Stomach smooth muscle (tissue), 2 donors: ENCODE data around the gene MRPS21.
A peak's percentile ranks its signal among the peaks of the same experiment; 100 is the strongest.

Experiments
- H3K27ac ChIP-seq: one replicate; pipeline ENCODE4 v1.7.0; 2013; ENCODE audit warnings: mild to moderate bottlenecking, low read length, inconsistent platforms
- H3K27me3 ChIP-seq, 2 donors: one replicate each; pipeline ENCODE4 v1.7.0; 2013; ENCODE audit warnings: low read length in 2 of 2; ENCODE audit not compliant: insufficient read depth in 2 of 2, control insufficient read depth in 1 of 2
- H3K36me3 ChIP-seq, 2 donors: one replicate each; pipeline ENCODE4 v1.7.0; 2013; ENCODE audit warnings: low read length in 2 of 2; ENCODE audit not compliant: control insufficient read depth in 2 of 2, insufficient read depth in 2 of 2
- H3K4me1 ChIP-seq: one replicate; pipeline ENCODE4 v1.7.0; 2013; ENCODE audit warnings: low read length; ENCODE audit not compliant: control insufficient read depth, insufficient read depth
- H3K4me3 ChIP-seq, 2 donors: one replicate each; pipeline ENCODE4 v1.7.0; 2013; ENCODE audit warnings: low read length in 2 of 2
- H3K9ac ChIP-seq, 2 donors: one replicate each; pipeline ENCODE4 v1.7.0; 2013; ENCODE audit warnings: low read length in 2 of 2, mild to moderate bottlenecking in 1 of 2
- H3K9me3 ChIP-seq, 2 donors: one replicate each; pipeline ENCODE4 v1.7.0; 2013; ENCODE audit warnings: low read length in 2 of 2; ENCODE audit not compliant: control insufficient read depth in 2 of 2
- donor health status: healthy.
- donor health status: Pancreatic carcinoma.

The MRPS21 gene

DNA sequence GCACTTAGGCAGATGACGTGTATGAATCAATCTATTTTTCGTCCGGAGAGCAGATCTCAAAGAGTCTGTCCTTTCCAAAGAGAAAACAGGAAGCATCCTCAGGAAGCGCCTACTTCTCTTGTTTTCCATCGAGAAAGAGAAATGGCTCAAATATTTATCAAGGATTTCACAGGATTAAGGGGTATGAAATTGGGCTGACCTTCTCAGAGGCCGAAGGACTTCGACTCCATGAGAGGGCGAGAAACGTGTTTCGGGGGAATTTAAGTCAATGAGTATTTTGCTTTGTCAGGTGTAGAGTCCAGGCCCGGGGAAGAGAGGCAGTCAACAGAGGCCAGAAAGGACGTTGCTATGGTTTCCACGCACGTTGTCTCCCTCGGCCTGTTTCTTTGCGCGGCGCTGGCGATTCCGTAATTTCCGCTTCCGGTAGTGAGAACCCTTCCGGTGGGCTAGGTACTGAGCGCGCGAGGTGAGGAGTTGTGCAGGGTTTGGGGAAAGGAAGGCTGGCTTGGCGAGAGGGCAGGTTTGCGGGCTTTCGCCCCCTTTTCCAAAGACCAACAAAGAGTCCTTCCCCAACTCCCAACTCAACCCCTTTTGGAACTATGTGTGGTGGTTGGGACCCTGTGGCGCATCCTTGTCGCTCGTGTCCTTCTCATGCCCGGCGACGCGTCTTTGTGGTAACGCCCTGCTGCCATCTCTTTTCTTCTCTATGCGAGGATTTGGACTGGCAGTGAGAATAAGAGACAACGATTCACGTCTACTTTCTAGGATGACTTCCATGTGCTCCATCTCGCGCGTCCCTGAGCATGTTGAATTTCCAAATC is at the start of gene MRPS21:
TSS of gene MRPS21 (plus strand) at position 429 of the 821 bp plus-strand sequence. CDS start 506 bp downstream, outside the sequence.
- Histone ChIP-seq H3K9me3 (no peaks in the 10 kb centered on the region), H3K4me3 (peak within 1 kb of the TSS; percentile 89 to 98), H3K4me1 (peaks cover 10% of the 10 kb centered on the region), H3K36me3 (peaks cover 7 to 9% of the 10 kb centered on the region in 2 donors), H3K27me3 (no peaks in the 10 kb centered on the region), H3K27ac (peak within 1 kb of the TSS; percentile 90), H3K9ac (peak within 1 kb of the TSS; percentile 82 to 95)

DNA sequence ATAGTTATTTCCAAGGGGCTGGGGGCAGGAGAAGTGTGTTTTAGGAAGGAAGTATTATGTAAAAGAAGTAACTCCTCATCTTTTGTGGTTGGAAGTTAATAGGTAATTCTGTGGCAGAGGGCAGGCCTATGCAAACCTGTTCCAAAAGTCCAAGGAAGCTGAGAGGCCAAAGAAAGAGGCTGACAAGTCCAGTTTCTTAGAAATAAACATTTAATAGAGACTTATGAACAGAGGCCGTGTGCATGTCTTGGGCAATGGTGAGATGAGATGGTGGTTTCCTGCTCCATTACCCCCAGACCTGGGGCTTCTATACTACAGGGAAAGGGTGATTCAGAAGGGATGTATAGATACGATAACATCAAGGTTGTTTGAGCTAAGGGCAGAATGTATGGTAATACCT is 43.7 kb upstream of the MRPS21 start:
- no peak overlapping the region for H3K27ac ChIP-seq
- H3K27me3 ChIP-seq, result no peaks in the 10 kb centered on the region
- no peak overlapping the region for H3K9ac ChIP-seq
- H3K4me1 ChIP-seq, result no peaks in the 10 kb centered on the region
- no peak overlapping the region for H3K4me3 ChIP-seq
- H3K36me3 ChIP-seq, result no peaks in the 10 kb centered on the region
- H3K9me3 ChIP-seq, result no peaks in the 10 kb centered on the region

DNA sequence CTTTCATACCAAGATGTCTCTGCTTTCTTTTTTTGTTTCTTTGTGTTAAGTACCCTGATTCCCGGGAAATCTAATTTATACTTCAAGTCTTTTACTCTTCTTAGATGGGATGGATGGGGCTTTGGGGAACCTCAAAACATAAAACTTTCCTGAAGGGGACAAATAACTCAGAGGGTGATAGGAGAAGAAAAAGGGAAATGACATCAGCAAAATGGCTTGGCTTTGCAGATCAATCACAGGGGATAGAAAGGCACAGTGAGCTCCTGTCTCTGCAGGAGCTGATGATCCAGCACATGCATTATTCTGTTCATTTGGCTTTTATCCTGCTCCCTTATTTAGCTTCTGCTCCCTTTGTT is 37.5 kb upstream of the MRPS21 start:
- H3K9me3 ChIP-seq, result no peaks in the 10 kb centered on the region
- peak overlapping the region; percentile 80 for H3K27ac ChIP-seq
- H3K27me3 ChIP-seq, result no peaks in the 10 kb centered on the region
- H3K9ac ChIP-seq, result peak overlapping the region; percentile 18 to 36
- H3K4me3 ChIP-seq, result peak overlapping the region; percentile 6 to 63
- H3K4me1 ChIP-seq, result peaks cover 48% of the 10 kb centered on the region
- no peaks in the 10 kb centered on the region for H3K36me3 ChIP-seq

DNA sequence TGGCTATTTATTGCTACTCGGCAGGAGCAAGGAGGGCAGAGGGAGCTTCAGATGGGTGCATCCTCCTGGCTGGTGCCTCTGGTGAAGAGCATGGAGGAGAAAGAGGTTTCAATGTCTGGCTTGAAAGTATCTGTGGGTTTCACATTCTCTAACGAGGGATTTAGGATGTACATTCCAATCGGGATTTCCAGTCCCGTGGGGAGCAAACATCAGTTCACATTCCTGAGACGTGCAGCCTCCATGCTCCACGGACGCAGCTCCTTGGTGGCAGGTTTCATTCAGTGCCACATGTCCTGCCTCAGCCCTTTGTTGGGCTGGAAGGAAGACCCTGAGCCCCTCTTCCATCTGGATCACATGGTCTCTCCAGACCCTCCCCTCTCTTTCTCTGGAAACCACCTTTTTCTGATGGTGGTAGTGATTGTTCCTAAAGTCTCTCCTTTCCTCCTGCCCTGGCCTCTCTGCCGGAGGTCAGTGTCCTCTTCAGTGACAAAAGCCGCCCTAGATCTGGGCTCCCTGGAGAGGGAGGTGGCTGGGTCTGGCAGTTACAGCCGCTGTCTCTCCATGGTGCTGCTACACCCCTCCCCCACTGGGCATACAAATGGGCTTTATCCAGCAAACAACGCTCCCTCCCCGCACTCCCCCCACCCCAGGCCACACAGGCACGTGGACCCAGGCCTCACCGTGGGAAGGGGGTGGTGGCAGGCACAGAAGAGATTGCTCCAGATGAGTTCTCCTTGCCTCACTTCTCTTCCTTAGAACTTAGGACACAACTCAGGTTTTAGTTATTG is 36.9 kb upstream of the MRPS21 start:
- Histone ChIP-seq H3K9ac (peak overlapping the region; percentile 18 to 36), H3K36me3 (no peaks in the 10 kb centered on the region), H3K27me3 (no peaks in the 10 kb centered on the region), H3K27ac (peak overlapping the region; percentile 80), H3K4me1 (peaks cover 48% of the 10 kb centered on the region), H3K4me3 (peak overlapping the region; percentile 6 to 71), H3K9me3 (no peaks in the 10 kb centered on the region)

DNA sequence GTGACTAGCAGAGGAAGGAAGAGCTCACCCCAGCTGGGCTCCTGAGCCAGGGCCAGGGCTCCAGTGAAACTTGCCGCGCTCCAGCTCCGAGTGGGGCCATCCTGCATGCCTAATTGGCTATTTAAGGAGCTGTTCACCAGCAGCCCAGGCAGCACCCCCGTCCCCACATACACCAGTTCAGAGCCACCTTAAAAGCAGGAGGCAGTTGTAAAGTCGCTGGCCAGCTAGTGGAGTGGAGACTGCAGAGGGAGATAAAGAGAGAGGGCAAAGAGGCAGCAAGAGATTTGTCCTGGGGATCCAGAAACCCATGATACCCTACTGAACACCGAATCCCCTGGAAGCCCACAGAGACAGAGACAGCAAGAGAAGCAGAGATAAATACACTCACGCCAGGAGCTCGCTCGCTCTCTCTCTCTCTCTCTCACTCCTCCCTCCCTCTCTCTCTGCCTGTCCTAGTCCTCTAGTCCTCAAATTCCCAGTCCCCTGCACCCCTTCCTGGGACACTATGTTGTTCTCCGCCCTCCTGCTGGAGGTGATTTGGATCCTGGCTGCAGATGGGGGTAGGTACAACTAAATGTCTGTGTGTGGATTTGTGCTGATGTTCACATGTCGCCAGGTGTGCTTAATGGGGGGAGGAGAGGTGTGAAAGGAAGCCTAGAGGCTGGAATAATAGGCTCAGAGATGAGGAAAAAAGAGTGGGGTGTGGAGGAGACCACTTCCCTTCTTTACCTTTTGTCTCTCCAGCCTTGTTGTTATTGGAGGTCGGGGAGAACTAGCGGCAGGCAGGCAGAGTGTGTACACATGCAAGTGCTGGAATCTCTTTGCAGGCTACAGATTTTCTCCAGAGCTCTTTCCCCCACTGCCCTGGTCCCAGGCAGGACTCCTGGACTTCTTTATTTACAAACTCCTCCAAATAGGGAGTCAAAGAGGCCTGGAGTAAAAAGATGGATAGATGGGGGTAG is 35.8 kb upstream of the MRPS21 start, which contains the start of gene CA14:
TSS of gene CA14 (plus strand) at position 151 of the 962 bp plus-strand sequence. CDS start at position 506, 355 bp downstream.
- Histone ChIP-seq H3K27ac (peak within 1 kb of the TSS; percentile 80), H3K4me3 (peak within 1 kb of the TSS; percentile 67 to 71), H3K9ac (peak within 1 kb of the TSS; percentile 64 to 69), H3K27me3 (no peaks in the 10 kb centered on the region), H3K4me1 (peaks cover 48% of the 10 kb centered on the region), H3K9me3 (no peaks in the 10 kb centered on the region), H3K36me3 (no peaks in the 10 kb centered on the region)

DNA sequence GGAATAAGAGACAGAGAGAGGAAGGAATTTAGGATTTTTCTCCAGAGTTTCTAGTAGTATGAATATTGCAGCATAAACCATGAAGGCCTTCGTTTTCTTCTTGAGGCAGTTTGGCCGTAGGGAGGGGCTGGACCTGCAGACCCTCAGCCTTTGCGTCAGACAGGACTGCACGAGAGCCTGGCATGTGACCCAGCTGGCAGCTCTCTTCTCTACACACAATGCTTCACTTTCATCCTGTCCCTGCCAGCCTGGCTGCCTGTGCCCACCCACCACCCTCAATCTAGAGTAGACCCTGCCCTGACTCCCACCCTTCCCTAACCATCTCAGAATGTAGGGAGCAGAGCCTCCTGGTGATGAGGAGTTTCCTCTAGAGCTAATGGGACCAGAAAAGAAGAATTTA is 34.4 kb upstream of the MRPS21 start:
- Histone ChIP-seq H3K9ac (peak overlapping the region in 1 of 2 donors; percentile 55), H3K9me3 (no peaks in the 10 kb centered on the region), H3K27ac (peak overlapping the region; percentile 80), H3K4me1 (peaks cover 48% of the 10 kb centered on the region), H3K4me3 (peak overlapping the region; percentile 67 to 71), H3K27me3 (no peaks in the 10 kb centered on the region), H3K36me3 (no peaks in the 10 kb centered on the region)

DNA sequence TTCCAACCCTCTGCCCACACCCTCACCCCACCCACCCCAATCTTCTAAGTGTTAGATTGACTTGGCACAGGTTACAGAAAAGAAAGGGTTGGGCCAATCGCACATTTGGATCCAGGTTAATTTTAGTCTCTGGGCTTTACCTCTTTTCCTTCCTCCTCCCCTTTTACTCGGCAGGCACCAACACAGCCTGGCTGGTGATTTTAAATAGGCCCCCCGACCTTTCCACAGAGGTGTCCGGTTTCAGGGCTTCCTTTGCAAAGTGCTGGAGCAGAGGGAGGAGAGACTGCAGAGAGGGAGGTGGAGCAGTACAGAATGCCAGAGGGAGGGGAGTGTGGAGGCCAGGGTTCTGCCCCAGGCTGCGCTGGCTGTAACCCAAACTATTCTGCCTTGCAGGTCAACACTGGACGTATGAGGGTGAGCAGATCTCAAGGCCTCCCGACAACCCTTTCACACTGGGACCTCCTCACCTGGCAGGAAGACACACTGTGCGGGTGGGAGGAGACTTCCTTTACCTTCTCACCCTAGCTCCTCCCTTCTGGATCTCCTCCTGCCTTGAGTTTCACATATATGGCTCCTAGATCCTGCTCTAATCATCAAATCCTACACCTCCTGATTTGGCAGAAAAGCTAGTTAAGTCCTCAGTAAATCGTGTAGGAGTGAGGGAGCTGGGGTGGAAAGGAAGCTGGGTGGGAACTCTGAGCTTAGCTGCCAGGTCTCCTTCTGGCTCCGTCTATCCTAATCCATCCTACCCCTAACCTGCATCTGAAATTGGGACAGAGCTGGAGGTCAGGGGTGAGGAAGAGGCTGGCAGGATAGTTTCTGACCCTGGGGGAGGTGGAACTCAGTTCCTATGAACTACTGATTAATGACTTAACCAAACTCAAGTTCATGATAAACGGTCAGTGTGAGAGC is 33.6 kb upstream of the MRPS21 start:
- Histone ChIP-seq H3K36me3 (peaks cover 4 to 5% of the 10 kb centered on the region in 2 donors), H3K4me1 (peaks cover 48% of the 10 kb centered on the region), H3K9me3 (no peaks in the 10 kb centered on the region), H3K4me3 (peak overlapping the region; percentile 7 to 40), H3K9ac (peak overlapping the region; percentile 15 to 55), H3K27me3 (no peaks in the 10 kb centered on the region), H3K27ac (peak overlapping the region; percentile 31)

DNA sequence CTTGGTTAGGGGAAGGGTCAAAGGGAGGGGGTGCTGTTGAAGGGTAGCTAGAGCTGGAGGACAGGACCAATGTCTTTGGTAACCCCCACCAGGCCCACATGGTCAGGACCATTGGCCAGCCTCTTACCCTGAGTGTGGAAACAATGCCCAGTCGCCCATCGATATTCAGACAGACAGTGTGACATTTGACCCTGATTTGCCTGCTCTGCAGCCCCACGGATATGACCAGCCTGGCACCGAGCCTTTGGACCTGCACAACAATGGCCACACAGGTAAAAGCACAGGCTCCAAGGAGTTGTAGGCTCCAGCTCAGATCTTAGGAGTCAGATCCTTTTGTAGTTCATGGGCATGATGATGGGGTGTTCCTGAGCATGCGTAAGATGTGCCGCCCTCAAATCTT is 32.3 kb upstream of the MRPS21 start:
- Histone ChIP-seq H3K4me3 (no peak overlapping the region), H3K27me3 (no peaks in the 10 kb centered on the region), H3K9ac (no peak overlapping the region), H3K27ac (no peak overlapping the region), H3K36me3 (peaks cover 16% of the 10 kb centered on the region in 2 donors), H3K4me1 (peaks cover 38% of the 10 kb centered on the region), H3K9me3 (no peaks in the 10 kb centered on the region)

DNA sequence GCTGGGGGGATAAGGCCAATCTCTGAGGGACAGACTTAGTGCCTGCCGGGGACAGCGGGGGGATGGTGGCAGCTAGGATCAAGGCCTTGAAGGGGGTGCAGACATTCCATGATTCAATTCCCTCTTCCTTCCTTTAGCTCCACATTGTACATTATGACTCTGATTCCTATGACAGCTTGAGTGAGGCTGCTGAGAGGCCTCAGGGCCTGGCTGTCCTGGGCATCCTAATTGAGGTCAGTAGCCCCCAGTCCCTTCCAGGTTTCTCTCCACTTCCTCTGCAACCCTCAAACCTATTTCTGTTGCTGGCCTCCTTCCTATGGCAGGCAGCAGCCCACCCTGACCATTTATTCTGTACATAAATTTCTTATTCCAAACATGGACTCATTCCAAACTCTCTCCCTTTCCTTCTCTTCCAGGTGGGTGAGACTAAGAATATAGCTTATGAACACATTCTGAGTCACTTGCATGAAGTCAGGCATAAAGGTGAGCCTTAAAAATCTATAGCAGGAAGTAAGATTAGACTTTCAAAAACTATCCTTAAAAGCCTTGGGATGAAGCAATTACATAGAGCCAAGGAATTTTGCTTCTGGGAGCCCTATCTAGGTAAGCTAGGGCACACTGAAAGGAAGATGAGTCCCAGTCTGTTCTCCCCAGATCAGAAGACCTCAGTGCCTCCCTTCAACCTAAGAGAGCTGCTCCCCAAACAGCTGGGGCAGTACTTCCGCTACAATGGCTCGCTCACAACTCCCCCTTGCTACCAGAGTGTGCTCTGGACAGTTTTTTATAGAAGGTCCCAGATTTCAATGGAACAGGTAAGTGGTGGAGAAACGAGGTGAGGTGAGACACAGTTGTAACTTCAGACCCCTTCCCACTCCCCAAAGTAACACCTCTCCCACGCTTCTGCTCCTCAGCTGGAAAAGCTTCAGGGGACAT is 31.0 kb upstream of the MRPS21 start:
- H3K4me3 ChIP-seq, result no peak overlapping the region
- peaks cover 34% of the 10 kb centered on the region for H3K4me1 ChIP-seq
- H3K9ac ChIP-seq, result peak overlapping the region in 1 of 2 donors; percentile 5
- H3K9me3 ChIP-seq, result no peaks in the 10 kb centered on the region
- H3K27me3 ChIP-seq, result no peaks in the 10 kb centered on the region
- H3K36me3 ChIP-seq, result peaks cover 23 to 25% of the 10 kb centered on the region in 2 donors
- no peak overlapping the region for H3K27ac ChIP-seq
